Right cardiac atrium (tissue), 5 donors: ENCODE measurements around the gene FNTB. TPM values are rescaled to one million over a fixed set of nuclear protein-coding genes. Genes with fewer than 3 reads are reported as not detected.

Experiments used
- ATAC-seq, 2 donors: fragments of 200-7000 bp; cut with Tn5 transposase; one replicate each; pipeline versions ENCODE4 v1.8.0 to v1.9.1; 2020; ENCODE audit warnings: moderate library complexity in 2 of 2, mild to moderate bottlenecking in 1 of 2
- DNase-seq, 3 donors: peaks; one replicate each; pipeline ENCODE4 v3.0.0-alpha.2; 2020
- H3K27ac ChIP-seq: one replicate; pipeline ENCODE4 v1.5.1; 2013; ENCODE audit warnings: mild to moderate bottlenecking, low read length, control low read depth, moderate library complexity
- H3K27me3 ChIP-seq: one replicate; pipeline ENCODE4 v1.6.1; 2013; ENCODE audit not compliant: control insufficient read depth, insufficient read depth
- H3K4me1 ChIP-seq: one replicate; pipeline ENCODE4 v1.6.1; 2013; ENCODE audit warnings: low read length; ENCODE audit not compliant: control insufficient read depth, insufficient read depth
- H3K4me3 ChIP-seq: one replicate; pipeline ENCODE4 v1.5.1; 2013; ENCODE audit warnings: low read length, control low read depth
- H3K9me3 ChIP-seq: one replicate; pipeline ENCODE4 v1.6.1; 2013; ENCODE audit warnings: low read length; ENCODE audit not compliant: control insufficient read depth
- WGBS: extraction: QIAGEN DNeasy Blood & Tissue Kit; methylation state at CpG from one replicate; pipeline ENCODE4 v1.1.7; 2013; 5-methylcytosine and 5-hydroxymethylcytosine counted together
- intact Hi-C, 4 donors: fragments of 100-400 bp; cut with DNase I; formaldehyde crosslinking; loops; one replicate each; pipeline versions ENCODE4 v1.11.0 to v1.14.0; 2022 to 2023
- polyA plus RNA-seq: library from polyadenylated mRNA; stranded (reverse); fragments of 200-250 nt; gene quantifications from one replicate; pipeline ENCODE4 v1.2.3, GENCODE V29; 2013
- total RNA-seq, 4 donors: library from RNA; stranded (reverse); fragmentation: NEBNext Ultra II Directional; extraction: Animal tissue kit (Norgen Biotek cat#: 25700); gene quantifications; one replicate each; pipeline ENCODE4 v1.2.1, GENCODE V29; 2021
- donor health status: healthy with polysubstance abuse.
- donor health status: DM: no; HTN: yes; CAD: no.
- donor health status: DM: no; HTN: no; CAD: no.
- donor health status: DM: no; HTN: yes; CAD: no; lungs with severe emphysema.
- donor health status: DM: yes; HTN: yes; CAD: no.

The FNTB gene
- total and polyA plus RNA-seq, 5 donors: 10.6 to 20.7 (median 14.9) TPM

DNA sequence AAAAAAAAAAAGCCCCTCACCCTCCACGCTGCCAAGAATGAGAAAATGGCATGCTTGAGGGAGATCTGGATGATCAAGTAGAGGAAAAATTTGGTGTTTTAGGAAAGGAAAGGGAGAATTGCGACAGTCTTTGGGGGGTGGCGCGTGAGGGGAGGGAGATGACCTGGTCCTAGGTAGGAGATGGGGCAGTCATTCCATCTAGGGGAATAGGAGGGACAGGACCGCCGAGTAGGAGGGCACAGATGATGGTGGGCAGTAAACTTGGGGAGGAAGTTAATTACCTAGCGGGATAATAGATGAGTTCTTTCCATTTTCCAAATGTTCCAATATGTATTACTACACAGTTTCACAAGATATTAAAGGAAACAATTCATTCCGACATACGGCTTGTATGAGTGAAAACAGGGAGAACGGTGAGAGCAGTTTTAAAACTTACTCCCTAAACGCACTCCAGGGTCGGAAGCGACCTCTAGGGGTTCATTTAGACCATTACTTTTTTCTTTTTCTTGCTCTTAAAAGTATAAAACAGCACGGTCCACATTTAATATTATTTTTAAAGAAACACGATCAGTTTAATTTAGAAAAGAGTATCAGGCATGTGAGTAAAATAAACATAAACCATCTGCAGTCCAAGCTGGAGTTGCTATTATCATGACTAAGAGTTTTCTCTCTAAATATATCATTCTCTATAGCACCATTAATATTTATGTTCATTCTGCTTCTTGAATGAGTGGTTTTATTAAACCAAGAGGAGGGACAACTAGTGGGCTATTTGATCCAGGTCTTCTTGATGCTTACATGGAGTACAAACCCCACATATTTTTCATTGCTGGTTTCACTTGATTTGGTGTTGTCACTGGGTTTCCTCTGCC is 3.0 kb upstream of the FNTB start:
- ATAC-seq (no peak), DNase-seq (no peak)
- Histone ChIP-seq H3K4me1 (no peaks in the 10 kb centered on the region), H3K9me3 (no peaks in the 10 kb centered on the region), H3K27me3 (no peaks in the 10 kb centered on the region), H3K27ac (no peak overlapping the region), H3K4me3 (peak overlapping the region; percentile 33)
- intact Hi-C loops: loop anchor here in 1 of 4 donors (5.0 kb wide), 1 partner anchor 161 kb away; no protein-coding TSS in a partner anchor
- 9% methylated on average over 15 of the region's 15 CpGs for WGBS

DNA sequence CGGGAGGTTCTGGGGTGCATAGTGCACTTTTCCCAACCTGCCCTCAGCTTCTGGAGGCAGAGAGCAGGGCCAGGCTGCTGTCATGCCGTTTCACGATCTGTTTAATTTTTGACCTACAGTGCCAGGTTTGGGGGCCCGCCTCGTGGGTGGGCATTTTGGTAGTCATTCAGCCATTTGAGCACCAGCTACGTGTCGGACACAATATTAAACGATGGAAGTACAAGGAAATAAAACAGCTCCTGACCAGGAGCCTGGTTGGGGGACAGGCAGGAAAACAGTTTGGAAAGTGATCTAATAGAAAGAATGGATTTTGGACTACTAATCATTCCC is 708 bp downstream of the FNTB start:
- intact Hi-C loops: no loop called here
- 1% methylated on average over 8 of the region's 8 CpGs for WGBS
- no peaks in the 10 kb centered on the region for H3K27me3 ChIP-seq
- peak overlapping the region; percentile 83 for H3K27ac ChIP-seq
- DNase-seq (no peak), ATAC-seq (no peak)
- H3K9me3 ChIP-seq: no peaks in the 10 kb centered on the region
- H3K4me1 ChIP-seq: peaks cover 3% of the 10 kb centered on the region
- H3K4me3 ChIP-seq: peak overlapping the region; percentile 56

DNA sequence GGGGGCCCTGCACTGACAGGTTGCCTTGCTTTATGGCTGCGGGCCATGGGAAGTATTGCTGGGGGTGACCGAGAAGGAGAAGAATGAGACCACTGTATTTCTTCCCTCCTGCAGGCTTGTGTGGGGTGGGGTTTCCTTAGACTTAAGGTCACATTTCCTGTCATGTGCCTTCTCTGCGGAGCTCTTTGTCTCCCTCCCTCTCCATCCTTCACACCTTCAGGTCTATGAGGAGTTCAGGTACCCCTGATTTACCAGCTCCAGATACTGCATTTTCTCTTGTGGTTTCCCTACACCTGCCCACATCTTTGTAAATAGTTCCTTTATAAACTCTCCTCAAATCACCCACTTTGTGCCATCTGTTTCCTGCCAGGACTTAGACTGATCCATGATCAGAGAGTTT is 3.6 kb downstream of the FNTB start:
- WGBS: 50% methylated on average over 3 of the region's 3 CpGs
- H3K27ac ChIP-seq: no peak overlapping the region

DNA sequence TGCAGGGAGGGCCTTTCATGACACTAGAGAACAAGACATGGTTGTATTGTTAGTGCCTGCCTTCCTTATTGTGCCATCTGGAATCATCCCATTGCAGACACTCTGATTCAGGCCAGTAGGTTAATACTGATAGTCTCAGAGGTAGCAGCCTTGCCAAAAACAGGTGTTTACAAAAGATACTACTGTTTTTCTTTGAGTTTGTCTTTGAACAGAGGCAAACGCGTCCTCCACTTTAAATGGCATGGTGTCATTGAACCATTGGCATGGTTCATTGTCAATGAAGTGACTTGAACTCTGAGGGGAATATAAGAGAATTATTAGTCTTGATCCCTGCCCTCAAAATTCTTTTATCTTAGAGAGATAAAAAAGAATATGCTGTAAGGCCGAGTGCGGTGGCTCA is 4.2 kb downstream of the FNTB start:
- ATAC-seq (no peak), DNase-seq (no peak)
- H3K27ac ChIP-seq: no peak overlapping the region
- H3K27me3 ChIP-seq: no peaks in the 10 kb centered on the region
- intact Hi-C loops: no loop called here
- WGBS: 91% methylated on average over 4 of the region's 4 CpGs
- no peak overlapping the region for H3K4me3 ChIP-seq
- no peaks in the 10 kb centered on the region for H3K9me3 ChIP-seq
- H3K4me1 ChIP-seq: peaks cover 3% of the 10 kb centered on the region

More for the DNA sequence above, 3.6 kb downstream of the FNTB start:
- no peaks in the 10 kb centered on the region for H3K27me3 ChIP-seq
- H3K9me3 ChIP-seq: no peaks in the 10 kb centered on the region
- no peak overlapping the region for H3K4me3 ChIP-seq
- no peak for ATAC-seq
- intact Hi-C loops: no loop called here
- H3K4me1 ChIP-seq: peaks cover 3% of the 10 kb centered on the region
- no peak for DNase-seq

DNA sequence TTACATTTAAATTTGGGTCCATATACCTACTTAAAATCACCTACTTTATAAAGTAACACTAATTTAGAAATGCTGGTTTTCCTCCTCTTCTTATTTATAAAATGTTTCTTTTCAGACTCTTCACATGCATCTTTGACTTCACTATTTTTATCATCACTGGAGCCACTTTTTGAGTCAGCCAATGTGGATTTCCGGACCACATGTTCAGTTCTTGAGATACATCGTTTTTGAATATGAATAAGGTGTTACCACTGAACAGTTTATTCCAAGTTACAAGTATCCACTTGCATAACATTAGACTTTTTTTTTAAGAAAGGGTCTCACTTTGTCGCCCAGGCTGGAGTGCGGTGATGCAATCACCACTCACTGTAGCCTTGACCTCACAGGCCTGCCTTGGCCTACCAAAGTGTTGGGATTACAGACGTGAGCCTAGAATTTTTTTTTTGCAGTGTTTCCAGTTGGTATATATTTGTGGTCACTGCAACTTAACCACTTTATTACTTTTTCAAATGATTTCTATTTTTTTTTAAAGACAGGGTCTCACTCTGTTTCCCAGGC is 5.7 kb downstream of the FNTB start:
- WGBS: 82% methylated on average over 5 of the region's 5 CpGs
- intact Hi-C loops: no loop called here
- ATAC-seq (no peak), DNase-seq (no peak)
- Histone ChIP-seq H3K27ac (no peak overlapping the region), H3K4me3 (no peak overlapping the region), H3K9me3 (no peaks in the 10 kb centered on the region), H3K27me3 (no peaks in the 10 kb centered on the region), H3K4me1 (peaks cover 3% of the 10 kb centered on the region)

DNA sequence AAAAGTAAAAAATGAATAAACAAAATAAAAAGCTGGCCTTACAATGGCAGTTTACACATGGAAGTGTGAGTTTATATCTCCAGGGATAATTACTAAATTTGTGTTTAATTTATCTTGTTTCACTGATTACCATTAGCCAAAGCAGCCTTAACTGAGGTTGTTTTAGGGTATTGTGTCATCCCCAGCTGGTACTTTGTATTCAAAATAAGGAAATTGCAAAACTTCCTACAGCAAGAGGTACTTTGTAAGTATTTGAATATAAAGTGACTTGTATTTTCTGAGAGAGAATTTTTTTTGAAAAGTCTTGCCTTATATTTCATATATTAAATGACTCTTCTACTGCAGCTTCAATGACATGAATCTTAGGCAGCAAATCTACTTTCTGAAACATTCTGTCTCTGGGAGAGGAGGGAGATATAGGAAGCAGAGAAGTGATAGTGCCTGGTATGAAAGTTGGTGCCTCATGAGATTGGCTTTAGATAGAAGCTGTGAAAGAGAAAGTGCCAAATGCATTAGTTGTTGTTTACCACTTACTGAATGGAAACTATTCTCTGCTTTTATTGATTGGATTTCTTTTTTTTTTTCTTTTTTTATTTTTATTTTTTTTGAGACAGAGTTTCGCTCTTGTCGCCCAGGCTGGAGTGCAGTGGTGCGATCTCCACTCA is 6.7 kb downstream of the FNTB start:
- ATAC-seq: no peak
- H3K9me3 ChIP-seq: no peaks in the 10 kb centered on the region
- no peak overlapping the region for H3K27ac ChIP-seq
- no peak for DNase-seq
- intact Hi-C loops: no loop called here
- H3K27me3 ChIP-seq: no peaks in the 10 kb centered on the region
- no peak overlapping the region for H3K4me3 ChIP-seq
- H3K4me1 ChIP-seq: peaks cover 3% of the 10 kb centered on the region
- WGBS: 98% methylated on average over 3 of the region's 3 CpGs

DNA sequence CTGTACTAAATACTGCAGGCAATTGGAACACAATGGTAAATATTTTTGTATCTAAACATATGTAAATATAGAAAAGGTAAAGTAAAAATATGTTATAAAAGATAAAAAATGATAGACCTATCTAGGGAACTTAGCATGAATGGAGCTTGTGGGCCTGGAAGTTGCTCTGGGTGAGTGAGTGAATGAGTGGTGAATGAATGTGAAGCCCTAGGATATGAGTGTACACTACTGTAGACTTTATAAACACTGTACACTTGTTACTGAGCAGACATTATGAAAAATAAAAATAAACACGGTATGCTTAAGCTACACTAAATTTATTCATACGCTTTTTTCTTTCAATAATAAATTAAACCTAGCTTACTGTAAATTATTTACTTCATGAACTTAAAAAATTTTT is 7.8 kb downstream of the FNTB start:
- Histone ChIP-seq H3K27ac (no peak overlapping the region), H3K4me1 (peaks cover 3% of the 10 kb centered on the region), H3K4me3 (no peak overlapping the region), H3K27me3 (no peaks in the 10 kb centered on the region), H3K9me3 (no peaks in the 10 kb centered on the region)
- intact Hi-C loops: no loop called here
- no peak for ATAC-seq
- DNase-seq: no peak
- 95% methylated on average over 2 of the region's 2 CpGs for WGBS

DNA sequence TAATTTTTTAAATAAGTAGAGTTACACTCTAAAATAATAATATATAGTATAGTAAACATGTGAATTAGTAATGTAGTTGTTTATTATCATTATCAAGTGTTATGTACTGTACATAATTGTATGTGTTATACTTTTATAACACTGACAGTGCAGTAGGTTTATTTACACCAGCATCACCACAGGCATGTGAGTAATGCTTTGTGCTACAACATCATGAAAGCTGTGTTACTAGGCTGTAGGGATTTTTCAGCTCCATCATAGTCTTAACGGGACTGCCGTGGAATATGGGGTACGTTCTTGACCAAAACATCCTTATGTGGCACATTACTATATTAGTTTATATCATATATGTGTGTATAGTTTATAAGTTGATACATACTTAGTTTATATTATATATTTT is 8.6 kb downstream of the FNTB start:
- no peak overlapping the region for H3K4me3 ChIP-seq
- H3K27me3 ChIP-seq: no peaks in the 10 kb centered on the region
- intact Hi-C loops: no loop called here
- no peak overlapping the region for H3K27ac ChIP-seq
- no peaks in the 10 kb centered on the region for H3K4me1 ChIP-seq
- no peak for DNase-seq
- no peaks in the 10 kb centered on the region for H3K9me3 ChIP-seq
- 87% methylated on average over 3 of the region's 3 CpGs for WGBS
- no peak for ATAC-seq

DNA sequence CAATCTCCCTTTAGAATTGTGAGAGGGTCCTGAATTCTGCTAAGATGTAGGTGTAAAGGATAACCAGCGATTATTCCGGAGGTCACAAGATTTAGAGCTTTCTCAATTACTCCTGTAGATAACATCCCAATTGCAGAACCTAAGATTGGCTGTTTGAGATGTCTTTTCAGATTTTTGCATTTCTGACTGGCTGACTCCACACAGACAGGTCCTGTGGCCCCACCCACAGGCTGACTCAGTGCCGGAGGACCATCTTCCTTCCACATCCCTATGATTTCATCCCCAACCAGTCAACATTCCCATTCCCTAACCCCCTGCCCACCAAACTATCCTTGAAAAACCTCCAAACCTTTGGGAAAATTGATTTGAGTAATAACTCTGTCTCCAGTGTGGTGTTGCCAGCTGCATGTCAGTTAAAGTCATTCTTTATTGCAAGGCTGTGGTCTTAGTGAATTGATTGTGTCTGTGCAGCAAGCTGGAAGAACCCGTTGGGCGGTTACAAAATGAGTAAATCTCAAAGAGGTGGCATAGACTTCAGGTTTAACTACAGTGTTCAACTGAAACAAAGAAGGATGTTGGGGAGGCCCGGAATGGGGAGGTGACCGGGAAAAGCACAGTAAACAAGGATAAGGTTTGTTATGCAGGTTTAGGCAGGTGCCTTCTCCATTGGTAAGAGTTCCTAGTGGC is 10.6 kb downstream of the FNTB start:
- ATAC-seq (no peak), DNase-seq (no peak)
- intact Hi-C loops: no loop called here
- Histone ChIP-seq H3K4me1 (no peaks in the 10 kb centered on the region), H3K27me3 (no peaks in the 10 kb centered on the region), H3K4me3 (no peak overlapping the region), H3K27ac (no peak overlapping the region), H3K9me3 (no peaks in the 10 kb centered on the region)
- WGBS: 94% methylated on average over 7 of the region's 7 CpGs

DNA sequence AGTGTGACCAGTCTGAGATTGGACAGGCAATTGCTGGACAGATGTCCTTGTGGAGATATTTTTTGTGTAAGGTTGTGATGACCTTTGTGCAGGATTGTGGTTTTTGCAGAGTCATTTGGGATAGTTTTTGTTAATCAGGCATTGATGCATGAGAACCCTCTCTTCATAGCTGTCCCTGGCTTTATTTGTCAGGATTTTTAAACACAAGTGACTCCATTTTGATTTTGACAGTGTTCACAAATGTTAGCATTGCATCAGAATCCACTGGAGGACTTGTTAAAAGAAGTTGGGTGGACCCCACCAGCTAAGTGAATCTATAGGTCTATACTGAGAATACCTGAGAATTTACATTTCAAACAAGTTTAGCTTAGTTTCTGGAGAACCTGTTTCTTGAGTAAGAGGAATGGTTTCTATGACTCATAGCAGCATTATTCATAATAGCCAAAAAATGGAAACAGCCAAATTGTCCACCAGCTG is 11.8 kb downstream of the FNTB start:
- Histone ChIP-seq H3K4me1 (no peaks in the 10 kb centered on the region), H3K27me3 (no peaks in the 10 kb centered on the region), H3K4me3 (no peak overlapping the region), H3K9me3 (no peaks in the 10 kb centered on the region), H3K27ac (no peak overlapping the region)
- DNase-seq (no peak), ATAC-seq (no peak)
- intact Hi-C loops: no loop called here
